Hematopoietic multipotent progenitor cell treated with erythropoietin and hydrocortisone succinate and interleukin-3 and kit ligand, for 15 days (in vitro differentiated cells): ENCODE measurements around the gene C5orf58.

Experiments
- DNase-seq: peaks from one replicate; pipeline ENCODE4 v3.0.0-alpha.2; 2015; ENCODE audit warnings: low spot score

The C5orf58 gene

GRCh38 chr5:170232786-170233185 is at the start of gene C5orf58:
TSS of gene C5orf58 (plus strand) at chr5:170232985. CDS start at chr5:170234977, 1,992 bp downstream.
- DNase-seq, result no peak

GRCh38 chr5:170183816-170184687 is 48.7 kb upstream of the C5orf58 start:
- peak; percentile 38 for DNase-seq

GRCh38 chr5:170184737-170185136 is 48.0 kb upstream of the C5orf58 start:
- DNase-seq, result no peak

GRCh38 chr5:170186156-170186555 is 46.6 kb upstream of the C5orf58 start:
- no peak for DNase-seq

GRCh38 chr5:170186856-170187255 is 45.9 kb upstream of the C5orf58 start:
- DNase-seq, result no peak

GRCh38 chr5:170190436-170191134 is 42.2 kb upstream of the C5orf58 start:
- no peak for DNase-seq

GRCh38 chr5:170192829-170193228 is 40.0 kb upstream of the C5orf58 start:
- no peak for DNase-seq

- DNase-seq, result no peak
These were observed 36.8 kb upstream of the C5orf58 start for GRCh38 chr5:170195961-170196360.

- DNase-seq, result no peak
These were observed 31.9 kb upstream of the C5orf58 start for GRCh38 chr5:170200876-170201275.

- DNase-seq, result no peak
These were observed 31.5 kb upstream of the C5orf58 start for GRCh38 chr5:170201311-170201710.

- DNase-seq, result no peak
These were observed 30.7 kb upstream of the C5orf58 start for GRCh38 chr5:170202117-170202516.

- no peak for DNase-seq
These were observed 28.6 kb upstream of the C5orf58 start for GRCh38 chr5:170204202-170204601.

GRCh38 chr5:170206216-170206615 is 26.6 kb upstream of the C5orf58 start:
- DNase-seq, result no peak

GRCh38 chr5:170206958-170207357 is 25.8 kb upstream of the C5orf58 start:
- no peak for DNase-seq

GRCh38 chr5:170211575-170212334 is 21.0 kb upstream of the C5orf58 start:
- DNase-seq, result no peak

- DNase-seq, result no peak
These were observed 16.4 kb upstream of the C5orf58 start for GRCh38 chr5:170216257-170216864.

- no peak for DNase-seq
These were observed 15.0 kb upstream of the C5orf58 start for GRCh38 chr5:170217831-170218230.

GRCh38 chr5:170218726-170219125 is 14.1 kb upstream of the C5orf58 start:
- DNase-seq, result no peak

- DNase-seq, result no peak
These were observed 13.2 kb upstream of the C5orf58 start for GRCh38 chr5:170219615-170220014.

- no peak for DNase-seq
These were observed 12.6 kb upstream of the C5orf58 start for GRCh38 chr5:170220191-170220590.

- no peak for DNase-seq
These were observed 11.5 kb upstream of the C5orf58 start for GRCh38 chr5:170221327-170221741.

GRCh38 chr5:170223360-170223759 is 9.4 kb upstream of the C5orf58 start:
- no peak for DNase-seq
